Measurements from ENCODE around the gene RIMKLB.
"Not testable (repeated sequence)": the region's sequence is repeated elsewhere in the genome, so short reads cannot be mapped to it uniquely, and the experiment has no call there.

The RIMKLB gene

GRCh38 chr12:8819666-8819980 lies 121.8 kb downstream of the RIMKLB start:
- no peak for DNase-seq (ENCODE audit: low spot score)

GRCh38 chr12:8820676-8821407 lies 123.1 kb downstream of the RIMKLB start:
- DNase-seq (ENCODE audit: low spot score): not testable (repeated sequence)

GRCh38 chr12:8821591-8821990 lies 123.8 kb downstream of the RIMKLB start:
- DNase-seq (ENCODE audit: low spot score): no peak

- no peak for DNase-seq (ENCODE audit: low spot score)
Measured at GRCh38 chr12:8822298-8822697, 124.5 kb downstream of the RIMKLB start, which contains the start of gene A2ML1. TSS of gene A2ML1 (plus strand) at chr12:8822621. CDS start at chr12:8822652, 31 bp downstream.

GRCh38 chr12:8823565-8824300 lies 125.9 kb downstream of the RIMKLB start:
- DNase-seq (ENCODE audit: low spot score): peak; percentile 48

GRCh38 chr12:8827551-8828256 lies 129.9 kb downstream of the RIMKLB start:
- DNase-seq (ENCODE audit: low spot score): no peak

GRCh38 chr12:8828257-8829124 lies 130.7 kb downstream of the RIMKLB start:
- DNase-seq (ENCODE audit: low spot score): no peak

- no peak for DNase-seq (ENCODE audit: low spot score)
Measured at GRCh38 chr12:8829125-8829518, 131.3 kb downstream of the RIMKLB start.

GRCh38 chr12:8829621-8830020 lies 131.8 kb downstream of the RIMKLB start:
- no peak for DNase-seq (ENCODE audit: low spot score)

- DNase-seq (ENCODE audit: low spot score): no peak
Measured at GRCh38 chr12:8831116-8831515, 133.3 kb downstream of the RIMKLB start.

GRCh38 chr12:8832500-8832899 lies 134.7 kb downstream of the RIMKLB start:
- no peak for DNase-seq (ENCODE audit: low spot score)
